HCT116 (cell line): ENCODE data around the gene ADGRB3. TPM values are rescaled to one million over a fixed set of nuclear protein-coding genes. Genes with fewer than 3 reads are reported as not detected.

Source experiments
- ATAC-seq: fragments of 200-7000 bp; cut with Tn5 transposase; 2 replicates; pipeline ENCODE4 v1.9.1; 2020; ENCODE audit warnings: mild to moderate bottlenecking, moderate library complexity
- BruUV-seq: library from RNA; stranded (reverse); fragments of 400-500 nt; replicated peaks from 2 replicates; lab custom pipeline; 2021; lab: Mats Ljungman, UMichigan
- CTCF ChIA-PET: fragments of 300-600 bp; sonication (Branson Sonifier 250); formaldehyde crosslinking; loops from one replicate; lab custom pipeline; 2021; ENCODE audit warnings: antibody characterized with exemption; lab: Charles Lee
- POLR2A ChIA-PET: fragments of 300-600, 350-600 bp; sonication (Branson Sonifier 250); formaldehyde crosslinking; loops from one replicate; lab custom pipeline; 2021; ENCODE audit warnings: antibody characterized with exemption; lab: Charles Lee
- RAD21 ChIA-PET, 2 experiments: fragments of 300-600 bp; sonication (Branson Sonifier 250); formaldehyde crosslinking; loops; one replicate each; lab custom pipeline; 2023; ENCODE audit warnings: low total read pairs in 2 of 2; ENCODE audit not compliant: uncharacterized antibody in 2 of 2, unreplicated experiment in 2 of 2, low non-redundant PET in 1 of 2; lab: Charles Lee
- DNase-seq: peaks from one replicate; pipeline ENCODE4 v3.0.0-alpha.2; 2010; ENCODE audit warnings: low read depth, low spot score
- H2AFZ ChIP-seq: fragments of 200-600 bp; shearing (Covaris generic), sonication (generic); 2 replicates; pipeline ENCODE4 v1.6.1; 2017; ENCODE audit warnings: low read depth, mixed run types, mixed read lengths, antibody characterized with exemption, low read length; ENCODE audit not compliant: poor library complexity, severe bottlenecking
- H3K27ac ChIP-seq: 2 replicates; pipeline ENCODE4 v1.5.1; 2012; ENCODE audit warnings: low read depth, low read length
- H3K27me3 ChIP-seq: fragments of 200-600 bp; sonication (generic); 2 replicates; pipeline ENCODE4 v1.6.1; 2016; ENCODE audit warnings: mixed run types, low read length, mixed read lengths; ENCODE audit not compliant: insufficient read depth
- H3K36me3 ChIP-seq, 2 experiments: fragments of 200-500 bp in 1 of 2; fragments of 200-600 bp in 1 of 2; sonication (Bioruptor generic) in 1 of 2; sonication (generic) in 1 of 2; 2 replicates each; pipeline versions ENCODE4 v1.5.1 to v1.6.1; 2014 to 2016; ENCODE audit warnings: low read length in 2 of 2, inconsistent platforms in 1 of 2, mixed read lengths in 1 of 2, mixed run types in 1 of 2; ENCODE audit not compliant: insufficient read depth in 2 of 2, control insufficient read depth in 1 of 2
- H3K4me1 ChIP-seq, 2 experiments: fragments of 200-600 bp in 1 of 2; sonication (generic) in 1 of 2; 2 replicates each; pipeline versions ENCODE4 v1.5.1 to v1.6.1; 2012 to 2017; ENCODE audit warnings: low read length in 2 of 2, inconsistent platforms in 1 of 2, mild to moderate bottlenecking in 1 of 2, mixed read lengths in 1 of 2, mixed run types in 1 of 2, moderate library complexity in 1 of 2; ENCODE audit not compliant: insufficient read depth in 2 of 2, control insufficient read depth in 1 of 2
- H3K4me2 ChIP-seq: fragments of 200-600 bp; sonication (generic); 2 replicates; pipeline ENCODE4 v1.6.1; 2017; ENCODE audit warnings: mixed run types, low read length, mixed read lengths
- H3K4me3 ChIP-seq, 2 experiments: fragments of 200-600 bp in 1 of 2; sonication (generic) in 1 of 2; replicated peaks in 1 of 2; 2 replicates each; pipeline ENCODE4 v1.5.1; 2011 to 2016; ENCODE audit warnings: low read length in 2 of 2, control low read depth in 1 of 2, low read depth in 1 of 2, mild to moderate bottlenecking in 1 of 2, mixed read lengths in 1 of 2, mixed run types in 1 of 2
- H3K79me2 ChIP-seq: fragments of 200-600 bp; sonication (generic); 2 replicates; pipeline ENCODE4 v1.6.1; 2017; ENCODE audit warnings: mild to moderate bottlenecking, mixed run types, low read length, moderate library complexity, mixed read lengths; ENCODE audit not compliant: insufficient read depth
- H3K9ac ChIP-seq: fragments of 200-600 bp; sonication (generic); 2 replicates; pipeline ENCODE4 v1.6.1; 2016; ENCODE audit warnings: low read length, mixed read lengths
- H3K9me2 ChIP-seq: fragments of 200-600 bp; sonication (generic), shearing (Covaris generic); 2 replicates; pipeline ENCODE4 v1.6.1; 2017; ENCODE audit warnings: mixed run types, mild to moderate bottlenecking, moderate library complexity; ENCODE audit not compliant: insufficient read depth
- H3K9me3 ChIP-seq, 2 experiments: fragments of 200-500 bp in 1 of 2; fragments of 200-600 bp in 1 of 2; sonication (Bioruptor generic) in 1 of 2; sonication (generic) in 1 of 2; 2 replicates each; pipeline ENCODE4 v1.6.1; 2014 to 2017; ENCODE audit warnings: low read length in 2 of 2, mixed read lengths in 2 of 2, inconsistent platforms in 1 of 2, low read depth in 1 of 2, mild to moderate bottlenecking in 1 of 2, mixed run types in 1 of 2, moderate library complexity in 1 of 2; ENCODE audit not compliant: control insufficient read depth in 1 of 2, insufficient read depth in 1 of 2
- H4K20me1 ChIP-seq: fragments of 200-600 bp; sonication (generic), shearing (Covaris generic); 2 replicates; pipeline ENCODE4 v1.6.1; 2017; ENCODE audit warnings: mixed run types, mild to moderate bottlenecking, moderate library complexity; ENCODE audit not compliant: insufficient read depth
- ATF3 ChIP-seq: IDR thresholded peaks from 2 replicates; pipeline ENCODE4 v1.6.1; 2012
- CEBPB ChIP-seq: IDR thresholded peaks from 2 replicates; pipeline ENCODE4 v1.6.1; 2012; ENCODE audit warnings: low read depth
- EGR1 ChIP-seq: IDR thresholded peaks from 2 replicates; pipeline ENCODE4 v1.6.1; 2012; ENCODE audit warnings: low read depth
- ELF1 ChIP-seq: IDR thresholded peaks from 2 replicates; pipeline ENCODE4 v1.6.1; 2012; ENCODE audit warnings: low read depth, borderline replicate concordance
- EZH2 ChIP-seq: fragments of 200-600 bp; sonication (generic); IDR thresholded peaks from 2 replicates; pipeline ENCODE4 v1.6.1; 2017; ENCODE audit warnings: antibody characterized with exemption, mixed run types
- EZH2phosphoT487 ChIP-seq: fragments of 200-600 bp; IDR thresholded peaks from 2 replicates; pipeline ENCODE4 v1.6.1; 2018; ENCODE audit warnings: antibody characterized with exemption, borderline replicate concordance
- JUND ChIP-seq: IDR thresholded peaks from 2 replicates; pipeline ENCODE4 v1.6.1; 2012
- MAX ChIP-seq: IDR thresholded peaks from 2 replicates; pipeline ENCODE4 v1.6.1; 2012
- POLR2A ChIP-seq: IDR thresholded peaks from 2 replicates; pipeline ENCODE4 v1.7.0; 2011; ENCODE audit warnings: borderline replicate concordance; ENCODE audit not compliant: insufficient read depth, insufficient read length; ENCODE audit errors: extremely low read depth
- POLR2AphosphoS5 ChIP-seq: IDR thresholded peaks from 2 replicates; pipeline ENCODE4 v1.6.1; 2011; ENCODE audit warnings: mild to moderate bottlenecking, low read depth, low read length, moderate library complexity
- REST ChIP-seq: IDR thresholded peaks from 2 replicates; pipeline ENCODE4 v1.6.1; 2012; ENCODE audit warnings: low read depth
- SIN3A ChIP-seq: IDR thresholded peaks from 2 replicates; pipeline ENCODE4 v1.6.1; 2012; ENCODE audit warnings: low read depth
- SP1 ChIP-seq: IDR thresholded peaks from 2 replicates; pipeline ENCODE4 v1.6.1; 2012; ENCODE audit warnings: low read depth
- SRF ChIP-seq: IDR thresholded peaks from 2 replicates; pipeline ENCODE4 v1.6.1; 2012; ENCODE audit warnings: low read depth
- TCF7L2 ChIP-seq: IDR thresholded peaks from 2 replicates; pipeline ENCODE4 v1.7.0; 2011; ENCODE audit warnings: borderline replicate concordance, inconsistent platforms; ENCODE audit not compliant: insufficient read depth, insufficient read length; ENCODE audit errors: extremely low read depth
- ZBTB33 ChIP-seq: IDR thresholded peaks from 2 replicates; pipeline ENCODE4 v1.6.1; 2011; ENCODE audit warnings: mild to moderate bottlenecking, low read length, moderate library complexity; ENCODE audit not compliant: insufficient replicate concordance; ENCODE audit errors: extremely low read depth
- ZFX ChIP-seq: fragments of 450-650 bp; IDR thresholded peaks from 2 replicates; pipeline ENCODE4 v1.6.1; 2017
- ZNF274 ChIP-seq: fragments of 200-500 bp; sonication (Bioruptor generic); IDR thresholded peaks from 2 replicates; pipeline ENCODE4 v1.6.1; 2014; ENCODE audit warnings: mild to moderate bottlenecking, low read depth, low read length, inconsistent platforms
- intact Hi-C: fragments of 100-400 bp; cut with micrococcal nuclease; formaldehyde crosslinking; loops from 2 replicates; pipeline ENCODE4 v1.10.0; 2022
- total RNA-seq: library from RNA; stranded (reverse); gene quantifications from one replicate; pipeline ENCODE4 v1.2.1, GENCODE V29; 2021; ENCODE audit not compliant: unreplicated experiment

The ADGRB3 gene
- total RNA-seq, 1 experiment from 2014 or later: not detected

GRCh38 chr6:68593558-68593957 is 41.5 kb upstream of the ADGRB3 start:
- H3K9me2 ChIP-seq: no peaks in the 10 kb centered on the region
- no peaks in the 10 kb centered on the region for H3K27me3 ChIP-seq
- peaks cover 4 to 21% of the 10 kb centered on the region in 2 experiments; a peak in 2 of 4 replicates for H3K9me3 ChIP-seq
- POLR2A ChIA-PET: no interaction called here
- intact Hi-C loops: no loop called here
- H3K4me2 ChIP-seq: no peak overlapping the region
- H3K9ac ChIP-seq: no peak overlapping the region
- TF ChIP-seq JUND: no peak
- no peak for TF ChIP-seq ZNF274
- no peak for TF ChIP-seq EZH2phosphoT487
- TF ChIP-seq ELF1: no peak
- no peak for TF ChIP-seq CEBPB
- no peak for TF ChIP-seq EGR1
- TF ChIP-seq SRF: no peak
- TF ChIP-seq POLR2A: no peak
- TF ChIP-seq SP1: no peak
- TF ChIP-seq SIN3A: no peak
- TF ChIP-seq EZH2: no peak
- no peak for TF ChIP-seq POLR2AphosphoS5
- TF ChIP-seq REST: no peak
- no peak for TF ChIP-seq MAX
- no peak for TF ChIP-seq ATF3
- no peak for TF ChIP-seq ZFX
- TF ChIP-seq ZBTB33: no peak
- TF ChIP-seq TCF7L2: no peak
- no peak overlapping the region for H3K27ac ChIP-seq
- H2AFZ ChIP-seq: no peak overlapping the region
- no peak for DNase-seq
- H3K4me1 ChIP-seq: no peaks in the 10 kb centered on the region
- RAD21 ChIA-PET: no interaction called here
- no peaks in the 10 kb centered on the region for H4K20me1 ChIP-seq
- no peak overlapping the region for H3K4me3 ChIP-seq
- no peaks in the 10 kb centered on the region for H3K36me3 ChIP-seq
- BruUV-seq: no TSS peak
- ATAC-seq: no peak
- CTCF ChIA-PET: no interaction called here
- H3K79me2 ChIP-seq: no peaks in the 10 kb centered on the region
